ENCODE results near the gene CD1B.
"Not testable (repeated sequence)": the region's sequence is repeated elsewhere in the genome, so short reads cannot be mapped to it uniquely, and the experiment has no call there.

CD1B gene

DNA sequence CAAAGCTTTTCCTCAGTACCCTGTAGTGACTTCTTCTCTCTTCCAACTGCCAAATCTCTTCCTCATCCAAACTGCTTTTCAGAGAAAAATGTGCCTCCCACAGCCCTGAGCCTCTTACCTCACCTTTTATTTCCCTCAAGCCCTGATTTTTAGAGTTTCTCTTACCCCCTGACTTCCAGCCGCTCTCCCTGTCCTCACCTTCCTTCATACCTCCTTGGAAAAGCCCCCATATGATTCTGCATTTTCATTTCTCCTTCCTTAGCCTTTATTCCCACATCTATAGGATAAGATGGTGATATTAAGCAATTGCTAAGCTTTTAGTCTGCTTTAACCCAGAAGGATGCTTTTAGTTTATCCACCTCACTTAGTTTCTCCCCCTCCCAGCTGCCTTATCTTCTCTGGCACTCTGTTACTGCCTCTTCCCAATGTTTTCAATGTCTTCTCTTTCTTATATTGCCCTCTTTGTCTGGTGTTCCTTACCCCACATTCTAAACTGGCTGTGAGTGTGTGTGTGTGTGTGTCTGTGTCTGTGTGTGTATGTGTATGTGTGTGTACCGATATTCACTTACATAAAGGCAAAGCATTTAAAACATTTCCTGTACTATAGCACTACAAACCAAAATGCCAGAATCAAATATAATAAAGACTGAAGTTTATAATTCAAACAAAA, at the start of gene CD1B:
Gene CD1B (minus strand): TSS at position 51 of the 670 bp plus-strand sequence. CDS start 108 bp downstream, outside the sequence.
- DNase-seq (ENCODE audit: low spot score), result no peak

DNA sequence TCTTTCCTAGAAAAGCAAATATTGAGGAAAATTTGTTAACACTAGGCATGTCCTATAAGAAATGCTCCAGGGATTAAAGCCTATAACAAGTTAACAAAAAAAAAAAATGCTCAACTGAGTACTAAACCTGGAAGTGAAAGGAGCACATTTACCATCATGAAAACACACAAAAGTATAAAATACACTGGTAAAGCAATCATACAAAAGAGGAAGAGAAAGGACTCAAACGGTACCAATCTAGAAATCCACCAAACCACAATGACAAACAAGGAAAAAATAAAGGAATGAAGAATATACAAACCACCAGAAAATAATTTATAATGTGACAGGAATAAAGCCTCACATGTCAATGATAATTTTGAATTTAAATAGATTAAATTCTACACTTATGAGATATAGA, 43.5 kb upstream of the CD1B start:
- no peak for DNase-seq (ENCODE audit: low spot score)

DNA sequence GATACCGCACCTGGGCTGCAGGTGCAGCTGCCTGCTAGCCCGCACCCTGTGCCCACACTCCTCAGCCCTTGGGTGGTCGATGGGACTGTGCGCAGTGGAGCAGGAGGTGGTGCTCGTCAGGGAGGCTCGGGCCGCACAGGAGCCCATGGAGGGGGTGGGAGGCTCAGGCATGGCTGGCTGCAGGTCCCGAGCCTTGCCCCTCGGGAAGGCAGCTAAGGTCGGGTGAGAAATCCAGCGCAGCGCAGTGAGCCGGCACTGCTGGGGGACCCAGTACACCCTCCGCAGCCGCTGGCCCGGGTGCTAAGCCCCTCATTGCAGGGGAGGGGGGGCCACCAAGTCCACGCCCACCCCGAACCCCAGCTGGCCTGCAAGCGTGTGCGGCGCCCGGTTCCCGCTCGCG, 42.8 kb upstream of the CD1B start:
- DNase-seq (ENCODE audit: low spot score), result not testable (repeated sequence)

DNA sequence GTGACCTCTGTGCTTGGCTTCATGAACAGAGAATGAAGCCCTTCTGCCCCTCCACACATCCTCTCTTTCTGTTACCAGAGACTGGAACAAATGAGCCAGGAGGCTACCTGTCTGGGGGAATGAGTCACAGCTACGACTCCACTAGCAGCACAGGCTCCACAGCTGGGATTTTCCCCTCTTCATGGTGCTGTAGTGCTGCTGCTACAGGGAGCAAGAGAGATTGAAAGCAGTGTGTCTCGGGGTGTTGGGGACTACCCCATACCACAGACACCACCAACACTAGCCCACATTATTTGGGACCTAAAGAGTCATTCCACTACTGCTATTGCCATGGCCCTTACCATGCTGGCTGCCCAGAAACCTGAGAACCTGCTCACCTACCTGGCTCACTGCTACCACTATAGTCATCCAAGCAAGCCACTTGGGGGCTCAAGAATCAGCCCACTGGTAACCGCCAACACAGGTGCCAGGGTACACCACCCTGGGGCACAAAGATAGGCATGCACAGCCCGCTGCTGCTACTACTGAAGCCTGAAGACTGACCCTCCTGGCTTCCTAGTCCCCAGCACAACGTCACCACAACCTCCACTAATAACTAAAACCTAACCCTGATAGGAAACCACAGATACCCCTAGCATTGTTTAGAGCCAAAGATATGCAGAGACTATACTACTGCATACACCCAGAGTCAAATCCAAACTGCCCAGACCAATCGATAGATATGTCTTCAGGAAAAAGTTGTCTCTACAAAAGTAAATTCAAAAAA, 40.0 kb upstream of the CD1B start:
- no peak for DNase-seq (ENCODE audit: low spot score)

DNA sequence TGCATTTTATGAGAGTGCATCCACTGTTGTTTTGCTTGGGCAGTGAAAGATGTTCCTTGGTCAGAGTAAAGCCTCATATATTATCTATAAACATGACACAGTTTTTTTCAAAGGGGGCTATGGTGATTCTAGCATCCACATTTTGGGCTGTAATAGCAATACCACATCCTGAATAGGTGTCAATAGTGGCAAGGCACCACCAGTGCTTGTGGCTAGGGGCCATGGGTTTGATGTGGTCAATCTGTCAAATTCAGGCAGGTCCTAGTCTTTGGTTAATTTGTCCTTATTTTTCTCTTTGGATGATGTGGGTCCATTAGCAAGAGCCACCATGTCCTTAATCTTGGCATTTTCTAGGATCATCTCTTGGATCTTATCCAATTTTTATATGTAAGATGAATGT, 35.5 kb upstream of the CD1B start:
- DNase-seq (ENCODE audit: low spot score), result no peak

DNA sequence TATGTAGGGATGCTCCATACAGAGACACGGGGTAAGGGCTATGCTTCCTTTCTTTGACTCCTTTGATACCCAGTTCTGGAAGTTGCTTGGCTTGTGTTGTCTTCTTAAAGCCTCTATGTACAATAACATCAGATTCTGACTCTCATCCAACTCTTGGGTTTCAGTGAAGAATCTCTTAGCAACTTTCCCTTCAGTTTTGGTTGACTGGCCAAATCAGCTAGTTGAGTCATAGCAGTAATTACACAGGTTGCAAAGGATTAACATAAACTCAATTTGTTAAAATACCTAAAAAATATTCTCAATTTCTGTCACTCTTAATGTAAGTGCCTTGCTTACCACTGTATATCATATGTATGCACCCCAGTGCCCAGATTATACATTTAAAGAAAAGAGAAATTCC, 31.6 kb upstream of the CD1B start:
- DNase-seq (ENCODE audit: low spot score), result no peak

DNA sequence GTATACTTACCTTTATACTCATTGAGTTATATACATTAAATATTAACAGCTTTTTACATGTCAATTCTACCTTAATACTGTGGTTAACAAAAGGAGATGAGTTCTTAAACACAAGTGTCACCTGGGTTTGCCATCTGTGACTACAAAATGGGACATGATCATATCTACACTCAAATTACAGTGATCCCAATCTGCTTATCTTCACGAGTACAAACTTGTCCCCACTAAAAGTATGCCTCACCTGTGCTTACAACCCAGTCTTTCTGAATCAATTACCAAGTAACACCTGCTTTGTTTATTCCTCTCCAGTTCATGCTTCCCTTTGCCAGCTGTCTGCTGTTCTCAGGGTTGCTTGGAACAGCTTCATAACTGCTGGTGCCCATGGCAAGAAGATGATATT, 31.2 kb upstream of the CD1B start:
- no peak for DNase-seq (ENCODE audit: low spot score)

DNA sequence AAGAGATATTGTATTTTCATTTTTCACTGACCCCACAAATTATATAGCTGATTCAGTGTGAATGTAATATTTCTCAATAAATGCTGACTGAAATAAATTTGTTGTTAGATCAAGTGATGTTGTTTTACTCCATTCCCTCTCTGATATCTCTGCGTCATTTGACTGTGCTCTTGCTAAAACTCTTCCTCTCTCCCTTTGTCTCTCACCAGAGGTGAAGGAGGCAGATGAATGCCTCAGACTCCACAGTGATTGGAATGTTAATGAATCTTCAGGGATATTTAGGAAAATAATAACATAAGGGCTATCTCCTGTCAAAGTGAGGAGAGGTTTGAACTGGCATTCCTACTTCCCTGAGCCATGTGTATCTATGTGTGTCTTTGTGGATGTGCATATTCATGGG, 26.1 kb upstream of the CD1B start:
- no peak for DNase-seq (ENCODE audit: low spot score)

DNA sequence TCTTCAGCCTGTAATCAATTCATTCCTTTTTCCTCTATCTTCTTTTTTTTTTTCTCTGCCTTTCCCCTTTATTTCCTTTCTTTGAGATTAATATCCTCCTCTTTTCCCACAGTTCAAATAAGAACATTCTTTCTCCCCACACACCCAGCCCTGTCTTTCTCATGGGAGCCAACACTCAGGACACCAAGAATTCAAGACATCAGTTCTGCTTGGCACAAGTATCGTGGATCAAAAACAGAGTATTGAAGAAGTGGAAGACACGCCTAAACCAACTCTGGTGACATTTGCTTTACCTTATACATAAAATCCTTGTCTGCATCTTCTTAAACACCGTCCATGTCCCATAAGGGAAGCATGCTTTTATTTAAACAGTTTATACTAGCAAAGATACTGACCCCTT, 25.3 kb upstream of the CD1B start:
- no peak for DNase-seq (ENCODE audit: low spot score)

DNA sequence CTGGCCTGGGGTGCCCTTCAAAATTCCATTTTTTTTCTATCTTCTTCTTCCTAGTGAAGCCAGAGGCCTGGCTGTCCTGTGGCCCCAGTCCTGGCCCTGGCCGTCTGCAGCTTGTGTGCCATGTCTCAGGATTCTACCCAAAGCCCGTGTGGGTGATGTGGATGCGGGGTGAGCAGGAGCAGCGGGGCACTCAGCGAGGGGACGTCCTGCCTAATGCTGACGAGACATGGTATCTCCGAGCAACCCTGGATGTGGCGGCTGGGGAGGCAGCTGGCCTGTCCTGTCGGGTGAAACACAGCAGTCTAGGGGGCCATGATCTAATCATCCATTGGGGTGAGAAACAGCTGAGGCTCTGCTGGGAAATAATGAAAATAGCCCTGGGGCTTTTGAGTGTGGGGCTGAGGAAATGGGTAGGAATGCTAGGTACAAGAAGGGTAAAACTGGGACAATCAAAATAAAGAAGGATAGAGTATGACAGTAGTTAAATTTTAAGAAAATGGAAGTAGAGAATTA, 24.5 kb upstream of the CD1B start:
- DNase-seq (ENCODE audit: low spot score), result no peak

DNA sequence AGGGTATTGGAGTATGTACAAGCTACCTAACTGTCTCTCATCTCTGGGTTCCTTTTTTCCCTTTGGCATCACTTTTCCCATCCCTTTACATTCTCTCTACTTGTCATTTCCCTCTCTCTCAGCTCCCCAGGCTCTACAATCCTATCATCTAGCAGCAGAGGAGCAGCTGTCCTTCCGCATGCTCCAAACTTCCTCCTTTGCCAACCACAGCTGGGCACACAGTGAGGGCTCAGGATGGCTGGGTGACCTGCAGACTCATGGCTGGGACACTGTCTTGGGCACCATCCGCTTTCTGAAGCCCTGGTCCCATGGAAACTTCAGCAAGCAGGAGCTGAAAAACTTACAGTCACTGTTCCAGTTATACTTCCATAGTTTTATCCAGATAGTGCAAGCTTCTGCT, 22.9 kb upstream of the CD1B start:
- DNase-seq (ENCODE audit: low spot score), result no peak

DNA sequence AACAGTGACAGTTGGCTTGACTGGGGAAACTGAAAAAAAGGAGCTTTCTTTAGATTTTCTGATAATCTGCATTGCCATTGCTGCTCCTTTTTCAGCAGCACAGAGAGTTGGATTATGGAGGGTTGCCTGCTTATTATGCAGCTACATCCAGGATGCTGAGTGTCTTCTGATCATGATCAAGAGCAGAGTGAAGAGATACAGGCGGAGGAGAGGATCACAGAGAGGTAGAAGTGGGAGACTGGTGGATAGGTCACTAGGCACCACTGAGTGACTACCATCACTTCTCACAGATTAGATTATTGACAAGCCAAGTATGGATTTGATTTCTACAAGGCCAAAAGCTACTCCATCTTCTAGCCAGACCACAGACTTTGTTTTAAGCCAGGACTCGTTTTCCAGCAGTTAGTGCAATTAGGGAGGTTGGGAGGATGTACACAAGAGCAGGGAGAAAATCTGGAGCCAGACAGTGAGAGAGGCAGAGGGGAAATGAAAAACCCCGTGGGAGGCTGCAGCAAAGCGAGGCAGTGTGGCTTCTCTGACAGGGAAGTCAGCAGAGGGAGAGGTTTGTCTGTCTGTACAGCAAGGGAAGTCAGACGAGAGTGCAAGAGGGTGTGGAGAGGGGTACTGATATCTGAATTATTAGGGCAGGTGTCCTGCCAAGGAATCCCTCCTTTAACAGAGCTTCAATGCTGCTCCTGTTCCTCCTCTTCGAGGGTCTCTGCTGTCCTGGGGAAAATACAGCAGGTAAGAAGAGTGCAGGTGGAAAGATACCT, 22.2 kb upstream of the CD1B start, which contains the start of gene CD1E:
Gene CD1E (plus strand): TSS at position 592 of the 773 bp plus-strand sequence. CDS start 95 bp downstream, at position 687.
- DNase-seq (ENCODE audit: low spot score), result no peak

DNA sequence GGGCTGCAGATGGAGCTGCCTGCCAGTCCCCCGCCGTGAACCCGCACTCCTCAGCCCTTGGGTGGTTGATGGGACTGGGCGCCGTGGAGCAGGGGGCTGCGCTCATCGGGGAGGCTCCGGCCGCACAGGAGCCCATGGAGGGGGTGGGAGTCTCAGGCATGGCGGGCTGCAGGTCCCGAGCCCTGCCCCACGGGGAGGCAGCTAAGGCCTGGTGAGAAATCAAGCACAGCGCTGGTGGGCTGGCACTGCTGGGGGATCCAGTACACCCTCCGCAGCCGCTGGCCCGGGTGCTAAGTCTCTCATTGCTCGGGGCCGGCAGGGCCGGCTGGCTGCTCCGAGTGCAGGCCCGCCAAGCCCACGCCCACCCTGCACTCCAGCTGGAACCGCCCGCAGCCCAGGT, 17.6 kb upstream of the CD1B start:
- not testable (repeated sequence) for DNase-seq (ENCODE audit: low spot score)

DNA sequence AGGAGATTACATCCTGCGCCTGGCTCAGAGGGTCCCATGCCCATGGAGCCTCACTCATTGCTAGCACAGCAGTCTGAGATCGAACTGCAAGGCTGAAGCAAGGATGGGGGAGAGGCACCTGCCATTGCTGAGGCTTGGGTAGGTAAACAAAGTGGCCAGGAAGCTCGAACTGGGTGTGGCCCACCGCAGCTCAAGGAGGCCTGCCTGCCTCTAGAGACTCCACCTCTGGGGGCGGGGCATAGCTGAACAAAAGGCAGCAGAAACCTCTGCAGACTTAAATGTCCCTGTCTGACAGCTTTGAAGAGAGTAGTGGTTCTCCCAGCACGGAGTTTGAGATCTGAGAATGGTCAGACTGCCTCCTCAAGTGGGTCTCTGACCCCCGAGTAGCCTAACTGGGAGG, 5.1 kb upstream of the CD1B start:
- not testable (repeated sequence) for DNase-seq (ENCODE audit: low spot score)

DNA sequence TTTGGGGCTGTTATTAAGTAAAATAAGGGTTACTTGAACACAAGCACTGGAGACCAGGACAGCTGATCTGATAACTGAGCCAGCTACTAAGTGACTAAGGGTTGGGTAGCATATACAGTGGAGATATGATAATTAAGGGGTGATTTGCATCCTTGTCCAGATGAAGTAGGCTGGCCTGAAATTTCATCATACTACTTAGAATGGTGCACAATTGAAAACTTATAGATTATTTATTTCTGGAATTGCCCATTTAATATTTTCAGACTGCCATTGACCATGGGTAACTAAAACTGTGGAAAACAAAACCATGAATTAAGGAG, 3.8 kb upstream of the CD1B start:
- DNase-seq (ENCODE audit: low spot score), result no peak

DNA sequence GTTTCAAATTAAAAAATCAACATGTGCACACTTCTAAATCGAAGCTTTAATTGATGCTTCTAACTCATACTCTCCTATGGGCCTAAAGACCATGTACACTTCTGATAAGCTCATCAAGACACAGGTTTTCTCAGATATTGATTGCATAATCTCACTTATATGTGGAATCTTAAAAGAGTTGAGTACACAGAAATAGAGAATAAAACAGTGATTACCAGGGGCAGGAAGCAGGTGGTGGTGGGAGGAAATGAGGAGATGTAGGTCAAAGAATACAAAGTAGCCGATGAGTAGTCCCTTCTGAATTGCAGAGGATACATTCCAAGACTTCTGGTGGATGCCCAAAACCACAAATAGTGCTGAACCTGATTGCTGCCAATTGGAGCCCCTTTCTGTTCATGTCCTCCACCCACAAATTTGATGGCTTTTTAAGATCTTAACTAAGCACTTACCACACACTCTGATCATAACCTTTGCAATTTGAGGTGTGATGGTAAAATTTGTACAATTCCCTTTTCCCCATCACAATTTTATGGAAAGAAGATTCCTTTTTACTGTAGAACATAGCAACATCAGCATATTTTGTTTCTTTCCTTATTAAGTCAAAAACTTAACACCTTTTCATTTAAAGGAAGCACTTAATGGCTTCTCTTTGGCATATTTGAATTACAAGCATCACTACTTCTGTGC, 3.3 kb upstream of the CD1B start:
- no peak for DNase-seq (ENCODE audit: low spot score)

DNA sequence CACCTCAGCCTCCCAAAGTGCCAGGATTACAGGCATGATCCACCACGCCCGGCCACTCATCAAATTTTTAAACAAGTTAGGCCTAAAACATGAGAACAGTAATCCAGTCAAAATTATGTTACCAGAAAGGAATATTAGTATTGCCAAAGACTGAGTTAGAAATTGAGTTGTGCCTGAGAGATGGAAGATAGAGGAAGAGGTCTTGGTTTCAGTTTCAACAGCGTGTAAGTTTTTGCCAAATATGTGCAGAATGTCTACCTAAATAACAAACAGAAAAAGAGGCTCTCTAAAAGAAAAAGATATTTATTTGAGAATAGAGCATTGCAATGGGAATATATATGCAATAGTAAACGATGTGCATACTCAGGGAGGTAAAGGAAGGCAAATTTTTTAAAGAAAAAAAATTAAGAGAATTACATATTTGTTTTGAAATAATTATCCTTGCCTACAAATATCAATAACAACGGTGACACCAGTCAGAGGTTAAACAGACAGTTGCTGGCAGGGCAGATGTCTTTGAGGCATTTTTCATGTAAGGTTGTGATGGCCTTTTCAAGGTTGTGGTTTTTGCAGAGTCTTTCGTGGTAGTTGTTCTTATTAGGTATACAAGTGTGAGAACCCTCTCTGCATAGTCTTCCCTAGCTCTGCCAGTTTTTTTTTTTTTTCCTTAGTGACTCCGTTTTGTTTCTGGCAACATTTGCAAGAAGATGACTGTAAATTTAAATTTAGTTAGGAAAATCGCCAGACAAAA, 2.2 kb upstream of the CD1B start:
- DNase-seq (ENCODE audit: low spot score), result no peak

DNA sequence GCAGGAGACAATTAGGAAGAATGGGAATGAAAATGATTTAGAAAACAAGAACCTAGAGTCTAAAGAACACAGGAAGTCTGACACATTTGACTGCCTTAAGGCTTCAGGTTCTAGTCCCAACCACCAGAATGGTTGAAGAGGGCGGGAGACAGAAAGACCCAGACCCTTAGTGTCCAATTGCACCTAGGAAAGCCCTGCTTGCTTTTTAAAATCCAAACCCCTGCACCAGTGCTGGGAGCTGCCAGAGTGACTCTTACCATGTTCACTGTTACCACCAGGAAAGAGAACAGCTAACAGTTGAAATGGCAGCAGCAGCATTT, 265 bp downstream of the CD1B start:
- no peak for DNase-seq (ENCODE audit: low spot score)

DNA sequence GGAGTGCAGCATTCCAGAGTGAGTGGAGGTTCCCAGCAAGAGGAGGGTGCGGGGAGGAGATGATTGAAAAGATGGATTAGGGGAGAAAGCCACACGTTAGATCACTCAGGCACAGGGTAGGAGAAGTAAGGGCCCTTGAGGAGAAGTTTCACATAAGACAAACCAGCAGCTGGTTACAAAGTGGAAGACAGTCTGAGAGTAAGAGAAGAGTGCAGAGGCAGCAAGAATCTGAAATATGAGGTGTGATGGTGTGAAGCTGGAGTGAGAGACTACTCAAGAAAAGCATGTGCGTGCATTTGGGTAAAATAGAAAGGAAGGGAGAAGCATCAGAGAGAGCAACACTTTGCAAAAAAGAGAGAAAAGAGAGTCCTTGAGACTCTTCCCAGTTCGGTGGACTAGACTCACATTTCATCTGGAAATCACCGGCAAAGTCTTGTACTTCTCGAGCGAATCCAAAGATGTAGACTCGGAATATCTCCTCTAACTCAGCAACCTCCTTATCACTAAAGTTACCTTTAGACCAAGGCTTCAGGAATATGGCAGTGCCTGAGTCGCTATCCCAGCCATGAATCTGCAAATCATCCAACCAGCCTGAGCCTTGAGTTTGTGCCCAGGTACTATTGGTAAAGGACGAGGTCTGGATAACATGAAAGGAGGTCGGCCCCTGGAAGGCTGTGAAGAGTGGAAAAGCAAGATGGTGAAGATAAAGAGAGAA, 783 bp downstream of the CD1B start:
- DNase-seq (ENCODE audit: low spot score), result no peak

DNA sequence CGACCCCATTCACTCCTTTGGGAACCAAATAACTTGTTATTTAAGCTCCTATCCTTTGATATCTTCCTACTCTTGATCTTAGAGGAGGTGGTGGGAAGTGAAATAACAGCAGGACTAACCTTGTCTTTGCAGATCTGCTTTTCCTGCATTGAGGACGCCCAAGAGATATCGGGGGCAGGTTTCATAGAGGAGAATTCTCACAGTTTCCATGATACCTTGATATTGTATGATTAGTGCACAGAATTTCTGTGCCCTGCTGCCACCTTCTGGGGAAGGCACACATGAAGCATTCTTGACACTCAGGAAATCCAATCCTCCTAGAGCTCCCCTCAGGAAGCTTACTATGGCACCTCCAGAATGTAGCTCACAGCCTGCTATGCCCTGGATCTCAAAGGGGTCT, 1.6 kb downstream of the CD1B start:
- no peak for DNase-seq (ENCODE audit: low spot score)

DNA sequence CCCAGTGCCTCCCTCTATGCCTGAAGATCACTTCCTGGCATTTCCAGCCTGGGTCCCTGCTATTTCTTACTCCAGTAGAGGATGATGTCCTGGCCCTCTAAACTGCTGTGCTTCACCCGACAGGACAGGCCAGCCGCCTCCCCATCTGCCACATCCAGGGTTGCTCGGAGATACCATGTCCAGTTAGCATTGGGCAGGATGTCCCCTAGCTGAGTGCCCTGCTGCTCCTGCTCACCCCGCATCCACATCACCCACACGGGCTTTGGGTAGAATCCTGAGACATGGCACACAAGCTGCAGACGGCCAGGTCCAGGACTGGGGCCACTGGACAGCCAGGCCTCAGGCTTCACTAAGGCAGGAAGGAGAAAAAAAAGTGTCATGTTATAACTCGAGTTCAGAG, 2.0 kb downstream of the CD1B start:
- no peak for DNase-seq (ENCODE audit: low spot score)
